AG04449 (cell line): ENCODE measurements around the gene MMP17.

ENCODE experiments used
- CTCF ChIA-PET: fragments of 350-600 bp; formaldehyde crosslinking; extraction: SDS; loops from one replicate; lab custom pipeline; 2021; ENCODE audit warnings: antibody characterized with exemption; lab: Yijun Ruan, JAX
- POLR2A ChIA-PET: fragments of 400-600, 350-600 bp; formaldehyde crosslinking; extraction: SDS; loops from one replicate; lab custom pipeline; 2020; ENCODE audit warnings: antibody characterized with exemption, inconsistent platforms; lab: Yijun Ruan, JAX
- DNase-seq: peaks from one replicate; pipeline ENCODE4 v3.0.0-alpha.2; 2010; ENCODE audit warnings: low read depth, low spot score
- H3K4me3 ChIP-seq: 2 replicates; pipeline ENCODE4 v1.5.1; 2011; ENCODE audit warnings: low read depth, mild to moderate bottlenecking, control low read depth, low read length
- TF ChIP-seq, protein P1 (sequence below): IDR thresholded peaks from one replicate; pipeline ENCODE4 v1.5.1; 2011; ENCODE audit warnings: mild to moderate bottlenecking, moderate library complexity, low read length, control low read depth, inconsistent platforms; ENCODE audit not compliant: insufficient read depth; ENCODE audit errors: missing control alignments

Gene MMP17

DNA sequence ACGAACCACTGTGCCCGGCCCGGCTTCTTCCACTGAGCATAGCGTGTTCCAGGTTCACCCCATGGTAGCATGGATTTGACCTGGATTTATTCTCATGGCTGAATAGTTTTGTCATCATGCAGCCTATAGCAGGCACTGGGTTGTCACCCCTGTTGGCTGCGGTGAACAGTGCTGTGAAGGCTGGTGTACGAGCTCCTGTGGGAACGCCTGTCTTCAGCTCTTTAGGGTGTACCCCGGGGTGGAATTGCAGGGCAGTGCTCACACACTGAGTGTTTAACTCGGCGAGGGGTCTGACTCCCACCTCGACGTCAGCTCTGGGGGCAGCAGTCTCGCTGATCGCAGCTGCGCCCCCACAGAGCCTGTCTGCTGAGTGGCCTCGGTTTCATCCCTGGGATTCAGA is 15.3 kb downstream of the MMP17 start:
- POLR2A ChIA-PET: no interaction called here
- CTCF ChIA-PET: no interaction called here
- no peak for DNase-seq
- H3K4me3 ChIP-seq: no peak overlapping the region
- TF ChIP-seq, protein P1, sequence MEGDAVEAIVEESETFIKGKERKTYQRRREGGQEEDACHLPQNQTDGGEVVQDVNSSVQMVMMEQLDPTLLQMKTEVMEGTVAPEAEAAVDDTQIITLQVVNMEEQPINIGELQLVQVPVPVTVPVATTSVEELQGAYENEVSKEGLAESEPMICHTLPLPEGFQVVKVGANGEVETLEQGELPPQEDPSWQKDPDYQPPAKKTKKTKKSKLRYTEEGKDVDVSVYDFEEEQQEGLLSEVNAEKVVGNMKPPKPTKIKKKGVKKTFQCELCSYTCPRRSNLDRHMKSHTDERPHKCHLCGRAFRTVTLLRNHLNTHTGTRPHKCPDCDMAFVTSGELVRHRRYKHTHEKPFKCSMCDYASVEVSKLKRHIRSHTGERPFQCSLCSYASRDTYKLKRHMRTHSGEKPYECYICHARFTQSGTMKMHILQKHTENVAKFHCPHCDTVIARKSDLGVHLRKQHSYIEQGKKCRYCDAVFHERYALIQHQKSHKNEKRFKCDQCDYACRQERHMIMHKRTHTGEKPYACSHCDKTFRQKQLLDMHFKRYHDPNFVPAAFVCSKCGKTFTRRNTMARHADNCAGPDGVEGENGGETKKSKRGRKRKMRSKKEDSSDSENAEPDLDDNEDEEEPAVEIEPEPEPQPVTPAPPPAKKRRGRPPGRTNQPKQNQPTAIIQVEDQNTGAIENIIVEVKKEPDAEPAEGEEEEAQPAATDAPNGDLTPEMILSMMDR: no peak

DNA sequence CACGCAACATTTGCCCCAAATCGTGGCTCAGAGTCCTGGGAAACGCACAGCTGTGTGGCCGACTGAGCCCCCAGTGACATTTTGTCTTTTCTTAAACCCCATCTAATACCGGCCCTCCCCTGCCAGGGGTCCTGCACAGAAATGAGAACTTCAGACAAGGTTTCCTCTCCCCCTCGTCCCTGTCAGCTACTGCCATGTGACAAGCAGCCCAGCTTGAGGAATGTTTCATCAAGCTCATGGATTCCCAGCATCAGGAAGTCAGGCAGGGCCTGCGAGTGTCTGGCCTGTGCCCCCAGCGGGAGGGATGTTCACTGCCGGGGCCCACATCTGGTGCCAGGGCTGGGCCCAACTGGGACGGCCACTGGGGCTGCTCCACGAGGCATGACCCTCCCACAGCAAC is 15.9 kb downstream of the MMP17 start:
- CTCF ChIA-PET: no interaction called here
- DNase-seq: no peak
- POLR2A ChIA-PET: no interaction called here
- H3K4me3 ChIP-seq: no peak overlapping the region
- TF ChIP-seq, protein P1: no peak

DNA sequence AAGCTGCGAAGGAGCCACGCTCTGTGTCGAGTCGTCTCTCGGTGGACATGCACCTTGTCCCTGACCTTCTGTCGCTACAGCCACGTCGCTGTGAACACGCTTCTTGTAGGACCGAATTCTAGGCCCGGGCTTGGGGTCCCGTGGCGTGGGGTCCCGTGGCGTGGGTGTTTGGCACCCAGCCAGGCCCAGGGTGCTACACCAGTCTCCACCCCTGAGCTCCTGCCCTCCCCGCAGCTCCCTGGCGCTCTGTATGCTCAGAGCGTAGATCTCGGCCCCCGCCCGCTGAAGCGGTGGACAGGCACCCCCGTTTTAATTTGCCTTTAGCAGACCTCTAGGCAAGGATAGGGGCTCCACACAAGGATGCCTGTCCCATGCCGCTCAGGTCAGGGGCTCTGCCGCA is 16.5 kb downstream of the MMP17 start:
- ChIA-PET POLR2A (no interaction called here), CTCF (no interaction called here)
- TF ChIP-seq, protein P1: no peak

DNA sequence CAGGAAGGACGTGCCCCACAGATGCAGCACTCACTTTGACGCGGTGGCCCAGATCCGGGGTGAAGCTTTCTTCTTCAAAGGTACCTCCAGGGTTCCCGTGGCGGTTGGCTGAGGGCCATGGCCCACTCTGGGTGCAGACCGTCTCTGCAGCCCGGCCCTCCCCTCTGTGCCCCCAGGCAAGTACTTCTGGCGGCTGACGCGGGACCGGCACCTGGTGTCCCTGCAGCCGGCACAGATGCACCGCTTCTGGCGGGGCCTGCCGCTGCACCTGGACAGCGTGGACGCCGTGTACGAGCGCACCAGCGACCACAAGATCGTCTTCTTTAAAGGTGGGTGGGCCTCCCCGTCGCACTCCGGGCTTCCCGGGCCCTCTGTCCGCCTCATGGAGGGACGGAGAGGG is 16.9 kb downstream of the MMP17 start:
- POLR2A ChIA-PET: no interaction called here
- no peak for DNase-seq
- CTCF ChIA-PET: no interaction called here
- TF ChIP-seq, protein P1: no peak
- H3K4me3 ChIP-seq: no peak overlapping the region

More for the DNA sequence above, 16.5 kb downstream of the MMP17 start:
- H3K4me3 ChIP-seq: no peak overlapping the region
- no peak for DNase-seq

DNA sequence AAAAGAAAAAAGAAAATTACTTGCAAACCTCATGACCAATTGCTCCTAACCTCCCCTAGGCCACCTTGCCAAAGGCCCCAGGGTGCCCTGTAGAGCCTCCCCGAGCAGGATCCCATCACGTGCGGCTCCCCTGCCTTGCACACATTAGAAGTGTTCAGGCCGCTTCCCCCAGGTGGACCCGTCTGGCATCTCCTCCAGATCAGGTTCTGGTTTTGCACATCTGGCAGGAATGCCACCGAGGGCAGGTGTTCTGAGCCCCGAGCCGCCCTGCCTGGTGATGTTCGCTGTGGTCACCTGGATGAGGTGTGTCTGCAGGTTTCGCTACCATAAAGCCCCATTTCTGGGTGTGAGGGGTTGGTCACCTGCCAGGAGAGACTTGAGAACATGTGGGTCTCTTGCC is 19.3 kb downstream of the MMP17 start:
- ChIA-PET CTCF (no interaction called here), POLR2A (no interaction called here)
- DNase-seq: no peak
- no peak overlapping the region for H3K4me3 ChIP-seq
- TF ChIP-seq, protein P1: no peak

DNA sequence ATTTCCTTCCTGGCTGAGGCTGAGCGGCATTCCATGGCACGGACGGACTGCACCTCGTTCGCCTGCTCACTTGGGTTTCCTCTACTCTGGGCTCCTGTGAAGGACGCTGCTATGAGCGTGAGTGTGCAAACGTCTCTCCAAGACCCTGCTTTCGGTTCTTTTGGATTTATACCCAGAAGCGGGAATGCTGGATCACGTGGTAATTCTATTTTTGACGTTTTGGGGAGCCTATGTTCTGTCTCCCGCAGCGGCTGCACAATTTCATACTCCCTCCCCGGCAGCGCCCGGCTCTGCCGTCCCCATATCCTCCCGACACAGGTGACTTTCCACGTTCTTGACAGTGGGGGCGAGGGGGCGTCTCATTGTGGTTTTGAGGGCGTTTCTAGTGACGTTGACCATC is 20.6 kb downstream of the MMP17 start:
- no peak for DNase-seq
- CTCF ChIA-PET: no interaction called here
- POLR2A ChIA-PET: no interaction called here
- TF ChIP-seq, protein P1: no peak
- H3K4me3 ChIP-seq: no peak overlapping the region
